ENCODE measurements around the gene CAPRIN2.

The CAPRIN2 gene

DNA sequence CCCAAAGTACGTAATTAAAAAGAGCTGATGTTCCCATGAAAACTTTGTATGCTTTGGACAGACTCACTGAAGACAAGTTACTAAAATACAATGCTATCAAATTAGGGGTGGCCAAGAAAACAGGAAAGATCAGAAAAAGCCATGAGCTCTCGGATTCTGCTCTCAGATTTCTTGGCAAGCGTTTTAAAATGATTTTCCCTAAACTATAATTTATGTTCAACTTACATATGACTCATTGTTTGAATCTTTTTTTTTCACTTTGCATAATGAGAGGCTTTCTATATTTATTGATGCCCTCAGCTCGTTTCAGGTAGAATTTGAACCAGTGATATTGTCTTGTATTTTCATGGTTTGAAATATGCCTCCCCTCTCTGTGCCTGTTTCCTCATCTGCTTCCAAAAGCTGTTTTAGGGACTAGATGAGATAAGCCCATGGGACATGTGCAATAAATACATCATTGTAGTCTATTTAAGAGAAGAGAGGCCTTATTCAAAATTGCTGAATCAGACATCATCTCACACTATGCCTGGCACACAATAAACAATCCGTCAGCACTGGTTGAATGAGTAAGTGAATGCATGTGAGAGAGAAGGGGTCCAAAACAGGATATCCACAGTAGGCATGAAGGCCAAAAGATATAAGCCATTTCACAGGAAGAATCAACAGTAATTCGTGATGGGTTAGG is 54.4 kb downstream of the CAPRIN2 start:
- DNase-seq (ENCODE audit: low spot score), result no peak

DNA sequence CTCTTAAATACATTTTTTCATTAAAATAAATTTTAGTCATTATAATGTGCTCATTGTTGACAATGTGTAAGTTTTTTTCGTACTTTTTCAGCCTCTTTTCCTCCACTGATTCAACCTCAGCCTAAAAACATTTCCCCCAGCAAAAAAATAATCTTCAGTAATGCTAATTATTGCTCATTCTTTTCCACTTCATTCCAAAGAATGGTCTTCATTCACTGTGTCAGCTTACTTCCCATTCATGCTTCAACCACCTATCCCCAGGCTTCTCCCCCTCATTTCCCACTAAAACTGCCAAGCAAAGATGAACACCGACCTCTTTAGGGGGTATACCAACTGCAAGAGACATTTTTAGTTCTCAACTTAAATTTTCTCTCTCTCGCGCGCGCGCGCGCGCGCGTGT is 56.4 kb downstream of the CAPRIN2 start:
- no peak for DNase-seq (ENCODE audit: low spot score)

DNA sequence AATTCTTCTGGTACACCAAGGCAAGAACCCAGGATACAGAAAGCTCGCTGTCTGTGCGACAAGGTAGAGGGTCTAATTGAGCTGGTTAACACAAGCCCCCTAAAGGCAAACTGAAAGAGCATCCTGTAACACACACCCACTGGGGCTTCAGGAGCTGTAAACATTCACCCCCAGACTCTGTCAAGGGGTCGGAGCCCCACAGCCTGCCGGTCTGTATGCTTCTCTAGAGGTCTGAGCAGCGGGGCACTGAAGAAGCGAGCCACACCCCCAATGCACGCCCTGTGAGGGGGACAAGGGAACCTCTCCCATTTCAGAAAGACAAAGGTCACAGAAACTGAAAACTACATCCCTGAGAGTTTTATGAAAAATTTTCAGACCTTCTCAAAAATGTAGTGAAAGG is 57.8 kb downstream of the CAPRIN2 start:
- DNase-seq (ENCODE audit: low spot score), result no peak

DNA sequence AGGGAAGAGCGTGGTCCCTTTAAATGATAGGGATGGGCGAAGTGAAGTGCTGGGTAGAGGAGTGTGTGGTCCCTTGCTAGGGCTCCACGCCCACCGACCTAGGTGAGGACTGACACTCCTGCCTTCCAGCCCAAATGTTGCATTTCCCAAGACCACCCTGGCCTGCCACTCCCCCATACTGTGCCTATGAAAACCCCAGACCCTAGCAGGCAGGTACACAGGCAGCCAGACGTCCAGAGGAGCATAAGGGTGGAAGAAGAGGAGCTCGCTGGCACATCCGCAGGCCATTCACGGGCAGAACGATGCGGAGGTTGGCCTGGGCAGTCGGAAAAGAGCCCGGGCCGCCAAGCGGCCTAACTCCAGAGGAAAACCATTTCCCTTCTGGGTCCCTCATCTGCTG is 58.3 kb downstream of the CAPRIN2 start:
- DNase-seq (ENCODE audit: low spot score), result no peak

DNA sequence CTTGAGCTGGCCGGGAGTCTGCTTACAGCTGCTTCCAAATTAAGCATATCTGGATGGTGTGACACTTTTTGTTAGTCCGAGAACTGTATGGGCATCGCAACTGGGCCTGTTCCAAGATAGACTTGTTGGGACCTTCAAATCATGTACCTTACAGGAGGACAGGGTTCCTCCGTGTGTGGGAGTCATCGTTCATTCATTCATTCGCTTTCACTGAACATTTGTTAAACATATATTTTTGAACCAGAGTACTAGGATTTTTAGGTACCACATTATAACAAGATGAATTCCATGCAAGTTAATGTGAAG is 58.7 kb downstream of the CAPRIN2 start:
- no peak for DNase-seq (ENCODE audit: low spot score)

DNA sequence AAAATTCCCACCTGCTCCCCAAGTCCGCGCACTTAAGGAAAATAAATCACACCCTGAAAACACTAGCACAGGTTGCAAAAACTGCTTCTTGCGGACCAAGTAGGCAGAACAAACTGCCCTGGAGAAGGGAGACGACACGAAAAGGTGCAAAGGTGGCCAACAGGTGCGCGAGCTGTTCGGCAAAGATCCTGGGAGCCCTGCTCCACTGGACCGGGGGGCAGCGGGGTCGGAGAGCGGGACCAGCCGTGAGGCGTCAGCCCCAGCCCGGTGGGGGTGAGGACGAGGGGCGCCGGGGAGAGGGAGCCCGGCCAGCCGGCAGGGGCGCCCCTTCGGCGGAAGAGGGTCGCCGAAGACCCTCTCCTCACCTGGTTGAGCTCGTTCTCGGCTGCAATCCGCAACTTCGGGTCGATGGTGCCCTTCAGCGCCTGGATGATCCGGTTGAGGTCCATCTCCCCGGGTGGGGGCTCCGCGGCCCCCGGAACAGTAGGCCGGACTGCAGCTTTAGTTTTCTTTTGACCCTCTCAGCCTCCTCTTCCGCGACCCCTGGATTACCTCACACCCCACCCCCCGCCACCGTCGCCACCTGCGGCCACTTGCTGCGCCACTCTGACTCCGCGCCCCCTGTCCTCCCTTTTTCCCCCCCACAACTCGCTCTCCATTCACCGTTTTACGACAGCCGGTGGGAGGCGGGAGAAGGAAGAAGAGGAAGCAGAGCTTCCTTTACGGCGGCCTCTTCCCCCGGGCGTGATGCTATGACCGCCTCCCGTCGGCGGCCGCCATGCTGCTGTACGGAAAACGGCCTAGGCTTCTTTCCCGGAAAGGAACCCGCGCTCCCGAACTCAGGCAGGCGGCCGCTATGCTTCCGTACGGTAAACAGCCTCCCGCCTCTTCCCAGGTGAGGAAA is 59.3 kb downstream of the CAPRIN2 start, which contains the start of gene IPO8:
IPO8 (minus strand) TSS at position 671 of the 904 bp plus-strand sequence; CDS start at position 449, 222 bp downstream.
- DNase-seq (ENCODE audit: low spot score), result peak; percentile 94

DNA sequence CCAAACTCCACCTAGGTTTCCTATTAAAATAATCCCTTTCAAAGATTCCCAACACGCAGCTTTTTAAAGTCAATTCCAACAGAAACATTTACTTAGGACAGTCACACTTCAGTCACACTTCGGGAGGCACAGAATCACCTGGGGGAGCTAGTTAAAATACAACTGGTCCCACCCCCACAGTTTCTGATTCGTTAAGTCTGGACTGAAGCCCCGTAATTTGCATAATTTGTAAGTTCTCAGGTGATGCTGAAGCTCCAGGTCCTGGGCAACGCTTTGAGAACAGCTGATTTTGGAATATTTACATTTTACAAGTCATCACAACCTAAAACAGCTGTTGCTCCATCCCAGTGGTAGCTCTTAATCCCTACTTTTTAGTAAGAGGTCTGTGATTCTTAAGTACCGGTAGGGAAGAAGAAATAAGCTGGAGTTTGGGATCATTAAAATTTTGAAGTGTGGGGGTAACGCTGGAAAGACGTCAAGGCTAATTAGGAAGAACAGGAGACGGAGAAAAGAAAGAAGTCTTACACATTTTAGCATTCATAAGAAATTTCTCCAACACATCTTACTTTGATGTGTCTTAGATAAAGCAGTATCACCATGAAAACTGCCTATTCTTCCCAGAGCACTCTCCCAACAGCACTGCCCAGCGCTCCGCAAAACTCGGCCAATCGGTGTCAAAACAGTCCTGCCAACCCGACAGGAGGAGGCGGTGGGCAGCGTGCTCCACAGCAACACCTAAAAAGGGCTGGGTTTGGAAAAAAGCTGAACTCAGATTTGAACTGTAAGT is 60.1 kb downstream of the CAPRIN2 start:
- DNase-seq (ENCODE audit: low spot score), result no peak

DNA sequence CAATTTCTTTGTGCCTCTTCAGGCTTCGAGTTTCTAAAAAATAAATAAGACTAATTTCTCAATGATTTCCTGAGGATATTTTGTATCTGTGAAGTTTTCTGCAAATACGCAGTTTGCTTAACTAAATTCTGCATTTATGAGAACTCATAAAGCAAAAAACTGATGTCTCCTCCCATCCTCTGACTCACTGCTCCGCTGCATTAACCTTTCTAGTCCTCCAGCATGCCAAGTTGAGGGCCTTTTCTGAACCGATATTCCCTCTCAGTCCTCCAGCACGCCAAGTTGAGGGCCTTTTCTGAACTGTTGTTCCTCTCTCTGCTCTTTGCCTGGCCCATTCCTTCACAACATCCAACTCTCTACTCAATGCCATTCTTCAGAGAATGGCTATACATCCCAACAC is 62.3 kb downstream of the CAPRIN2 start:
- no peak for DNase-seq (ENCODE audit: low spot score)

DNA sequence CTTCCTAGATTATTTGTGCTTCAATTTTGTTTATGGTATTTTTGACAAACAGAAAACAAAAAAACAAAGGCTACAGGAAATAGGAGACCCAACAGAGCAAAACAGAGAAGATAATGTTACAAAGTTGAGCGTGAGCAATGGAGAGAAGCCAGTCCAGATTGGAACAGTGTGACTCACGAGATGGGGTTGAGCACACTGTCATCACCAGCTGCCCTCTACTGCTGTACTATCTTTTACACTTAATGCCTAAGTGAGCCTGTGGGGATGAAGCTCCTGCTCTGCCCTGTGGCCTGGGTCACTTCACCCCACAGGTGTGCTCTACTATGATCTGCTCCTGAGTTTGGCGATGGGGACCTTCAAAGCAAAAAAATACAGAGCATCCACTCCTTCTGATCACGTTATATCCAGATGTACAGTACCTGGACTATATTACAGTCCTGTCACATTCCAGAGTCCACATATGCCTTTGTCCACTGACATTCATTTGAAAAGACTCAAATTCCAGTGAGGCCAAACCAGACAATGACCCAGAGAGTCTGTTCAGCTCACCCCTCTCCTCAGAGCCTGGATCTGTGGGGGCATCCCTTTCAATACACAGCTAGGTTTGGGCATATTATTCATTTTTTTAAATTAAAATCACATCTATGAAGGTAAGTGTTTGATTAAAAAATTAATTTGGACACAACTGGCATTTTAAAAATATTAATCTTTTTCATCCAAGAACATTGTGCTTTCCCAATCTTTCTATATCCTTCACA is 63.5 kb downstream of the CAPRIN2 start:
- DNase-seq (ENCODE audit: low spot score), result no peak

DNA sequence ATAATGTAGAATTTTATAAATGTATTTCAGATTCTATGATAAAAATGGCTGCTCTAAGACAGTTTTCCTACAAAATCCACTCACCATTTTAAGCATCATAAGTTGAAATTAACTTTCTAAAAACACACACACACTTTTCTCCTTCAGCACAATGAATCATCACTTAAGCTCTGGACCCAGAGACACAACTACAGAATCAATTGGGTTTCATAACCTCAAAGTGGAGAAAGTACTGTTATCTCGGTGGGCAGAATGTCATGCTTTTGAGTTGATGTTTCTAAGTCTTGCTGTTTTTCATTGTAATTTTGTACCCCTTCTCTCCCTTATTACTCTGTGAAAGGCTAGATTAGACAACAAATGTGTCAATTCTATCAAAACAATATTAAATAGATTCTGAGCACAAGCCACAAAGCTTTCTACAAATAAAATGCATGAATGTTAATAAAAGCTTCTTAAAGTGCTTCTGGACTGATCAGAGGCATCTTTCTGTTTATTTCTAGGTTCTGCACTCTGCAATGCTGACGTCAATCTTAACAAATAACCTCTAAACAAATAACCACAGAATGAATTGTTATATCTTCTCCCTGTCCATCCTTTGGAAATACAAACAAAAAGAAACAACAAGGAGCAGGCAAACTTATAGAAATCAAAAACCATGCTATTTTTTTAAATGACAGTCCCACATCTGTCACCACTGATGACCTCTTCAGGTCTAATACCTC is 67.3 kb downstream of the CAPRIN2 start:
- no peak for DNase-seq (ENCODE audit: low spot score)

DNA sequence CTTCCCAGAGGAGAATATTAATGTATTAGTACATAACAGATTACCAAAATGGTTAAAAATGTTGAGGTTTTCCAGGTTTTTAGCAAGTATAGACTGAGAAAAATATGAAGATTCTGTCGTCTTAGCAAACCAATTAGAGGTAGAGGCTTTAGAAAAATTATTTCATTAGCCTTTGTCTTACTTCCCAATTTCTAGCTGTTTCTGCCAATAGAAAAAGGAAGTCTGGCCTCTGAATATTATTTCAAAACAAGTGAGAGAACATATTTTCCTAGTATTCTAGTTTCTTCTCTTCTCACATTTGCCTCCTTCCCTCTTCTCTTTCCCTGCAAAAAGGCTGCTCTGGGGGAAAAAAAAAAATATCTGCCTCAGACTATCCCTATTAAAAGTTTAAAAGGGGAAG is 75.5 kb downstream of the CAPRIN2 start:
- DNase-seq (ENCODE audit: low spot score), result no peak

DNA sequence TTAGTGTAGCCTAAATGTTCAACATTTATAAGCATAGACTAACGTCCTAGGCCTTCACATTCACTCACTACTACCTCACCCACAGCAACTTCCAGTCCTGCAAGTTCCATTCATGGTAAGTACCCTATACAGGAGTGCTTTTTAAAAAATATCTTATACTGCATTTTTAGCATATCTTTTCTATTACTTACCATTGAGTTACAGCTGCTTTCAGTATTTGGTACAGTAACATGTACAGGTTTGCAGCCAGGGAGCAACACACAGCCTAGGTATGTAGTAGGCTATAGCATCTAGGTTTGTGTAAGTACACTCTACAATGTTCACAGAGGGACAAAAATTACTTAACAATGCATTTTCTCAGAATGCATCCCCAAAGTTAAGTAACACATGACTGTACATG is 76.5 kb downstream of the CAPRIN2 start:
- DNase-seq (ENCODE audit: low spot score), result no peak

DNA sequence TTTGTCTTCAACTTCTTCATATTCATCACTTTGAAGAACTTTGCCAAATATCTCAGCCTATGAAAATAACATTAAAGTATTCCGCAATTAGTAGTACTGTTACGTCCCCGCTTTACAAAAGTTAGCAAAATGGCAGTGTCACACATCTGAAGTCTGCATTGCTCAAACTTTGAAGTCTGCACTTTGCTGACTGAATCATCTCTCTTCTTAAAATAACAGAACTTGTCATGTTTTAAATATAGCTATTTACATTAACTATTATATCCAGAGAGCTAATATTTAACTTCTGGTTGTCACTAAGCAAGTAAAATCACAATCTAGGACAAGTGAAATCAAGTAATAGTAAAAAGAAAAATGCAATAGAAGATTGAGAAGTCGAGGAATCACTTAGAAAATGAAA is 93.5 kb downstream of the CAPRIN2 start:
- DNase-seq (ENCODE audit: low spot score), result no peak

Data from left forelimb (tissue), 1 donor.